CD4-positive, alpha-beta T cell (primary cell): ENCODE results near the gene DTD1. TPM values are rescaled to one million over a fixed set of nuclear protein-coding genes. Genes with fewer than 3 reads are reported as not detected.

Experiments
- ATAC-seq: fragments of 200-7000 bp; cut with Tn5 transposase; one replicate; pipeline ENCODE4 v1.10.0; 2022; ENCODE audit warnings: mild to moderate bottlenecking; ENCODE audit not compliant: poor library complexity
- CTCF ChIA-PET: fragments of 350-600 bp; sonication (Branson Sonifier 250); formaldehyde crosslinking; loops from one replicate; lab custom pipeline; 2021; ENCODE audit warnings: antibody characterized with exemption, inconsistent platforms; lab: Charles Lee
- POLR2A ChIA-PET: fragments of 350-600 bp; sonication (Branson Sonifier 250); formaldehyde crosslinking; loops from one replicate; lab custom pipeline; 2021; ENCODE audit warnings: antibody characterized with exemption, inconsistent platforms; lab: Charles Lee
- DNase-seq, 14 experiments: peaks; one replicate each; pipeline ENCODE4 v3.0.0-alpha.2; 2013 to 2020; ENCODE audit warnings: mixed read lengths in 2 of 14
- H3K27ac ChIP-seq, 2 donors: one replicate each; pipeline versions ENCODE4 v1.5.1 to v1.7.0; 2013; ENCODE audit warnings: low read length in 2 of 2, low read depth in 1 of 2, mild to moderate bottlenecking in 1 of 2
- H3K27me3 ChIP-seq, 2 experiments: 1 replicate in 1 of 2; 2 replicates in 1 of 2; pipeline versions ENCODE4 v1.6.1 to v1.7.0; 2013; ENCODE audit warnings: low read length in 2 of 2, control low read depth in 1 of 2, mild to moderate bottlenecking in 1 of 2, moderate library complexity in 1 of 2; ENCODE audit not compliant: insufficient read depth in 2 of 2, control insufficient read depth in 1 of 2
- H3K36me3 ChIP-seq: one replicate; pipeline ENCODE4 v1.6.1; 2013; ENCODE audit warnings: low read length, control low read depth; ENCODE audit not compliant: insufficient read depth
- H3K4me1 ChIP-seq: one replicate; pipeline ENCODE4 v1.6.1; 2013; ENCODE audit warnings: low read length, control low read depth; ENCODE audit not compliant: insufficient read depth
- H3K4me3 ChIP-seq: one replicate; pipeline ENCODE4 v1.5.1; 2013; ENCODE audit warnings: mild to moderate bottlenecking, low read length, moderate library complexity
- H3K9me3 ChIP-seq, 2 experiments: 1 replicate in 1 of 2; 2 replicates in 1 of 2; pipeline versions ENCODE4 v1.6.1 to v1.7.0; 2013; ENCODE audit warnings: low read length in 2 of 2, mild to moderate bottlenecking in 2 of 2, control low read depth in 1 of 2, moderate library complexity in 1 of 2; ENCODE audit not compliant: control insufficient read depth in 1 of 2, insufficient read depth in 1 of 2
- H3K27ac Mint-ChIP-seq: one replicate; pipeline ENCODE4 v1.8.0; 2020; ENCODE audit warnings: mixed read lengths
- H3K27me3 Mint-ChIP-seq: one replicate; pipeline ENCODE4 v1.8.0; 2021; ENCODE audit warnings: mixed read lengths
- H3K36me3 Mint-ChIP-seq: one replicate; pipeline ENCODE4 v1.8.0; 2021; ENCODE audit warnings: low read depth, mixed read lengths
- H3K4me1 Mint-ChIP-seq: one replicate; pipeline ENCODE4 v1.8.0; 2021; ENCODE audit warnings: low read depth, mixed read lengths
- H3K4me3 Mint-ChIP-seq: one replicate; pipeline ENCODE4 v1.8.0; 2020; ENCODE audit warnings: mild to moderate bottlenecking, mixed read lengths
- H3K9me3 Mint-ChIP-seq: one replicate; pipeline ENCODE4 v1.8.0; 2020; ENCODE audit warnings: mixed read lengths
- intact Hi-C, 2 experiments: fragments of 100-400 bp; cut with DNase I in 1 of 2; cut with micrococcal nuclease in 1 of 2; formaldehyde crosslinking; loops; one replicate each; pipeline versions ENCODE4 v1.15.1 to v1.9.0; 2023 to 2025; cut with DNase I, micrococcal nuclease
- total RNA-seq, 174 experiments: library from RNA in 2 of 174; stranded (reverse) in 2 of 174; gene quantifications; one replicate each; pipeline ENCODE4 v1.2.3 and lab custom pipeline; 2021 to 2026
- TF ChIP-seq, protein P1 (sequence below): fragments of 200-600 bp; IDR thresholded peaks from one replicate; pipeline ENCODE4 v1.8.0; 2022; ENCODE audit warnings: antibody characterized with exemption, mild to moderate bottlenecking

Gene DTD1
- total RNA-seq, 2 experiments from 2014 or later: 15.4 to 16.1 TPM

DNA sequence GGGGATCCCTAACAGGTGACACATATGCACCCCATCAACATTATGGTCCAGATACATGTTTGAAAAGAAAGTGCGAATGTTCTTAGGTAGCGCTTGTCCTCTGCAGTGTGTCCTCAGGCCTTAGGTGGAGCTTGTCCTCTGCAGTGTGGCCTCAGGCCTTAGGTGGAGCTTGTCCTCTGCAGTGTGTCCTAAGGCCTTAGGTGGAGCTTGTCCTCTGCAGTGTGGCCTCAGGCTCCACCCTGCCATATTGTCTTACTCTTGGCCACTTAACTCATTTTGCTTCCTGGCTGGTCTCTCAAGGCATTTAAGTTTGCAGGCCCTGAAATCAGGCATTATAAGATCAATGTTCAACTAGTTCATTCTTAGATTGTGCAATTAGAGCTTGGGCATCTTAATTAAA lies 151.0 kb downstream of the DTD1 start:
- Histone ChIP-seq H3K9me3 (peaks cover 0 to 7% of the 10 kb centered on the region in 2 experiments), H3K27me3 (no peaks in the 10 kb centered on the region), H3K4me1 (peaks cover 24% of the 10 kb centered on the region), H3K4me3 (no peak overlapping the region), H3K27ac (no peak overlapping the region), H3K36me3 (peaks cover 3% of the 10 kb centered on the region)
- Mint-ChIP-seq H3K27me3 (no peaks in the 10 kb centered on the region), H3K27ac (no peak overlapping the region), H3K36me3 (peaks cover 11% of the 10 kb centered on the region), H3K9me3 (no peaks in the 10 kb centered on the region), H3K4me1 (peaks cover 7% of the 10 kb centered on the region), H3K4me3 (no peak overlapping the region)
- ATAC-seq (no peak), DNase-seq (no peak)
- intact Hi-C loops: no loop called here
- ChIA-PET CTCF (no interaction called here), POLR2A (no interaction called here)
- TF ChIP-seq, protein P1, sequence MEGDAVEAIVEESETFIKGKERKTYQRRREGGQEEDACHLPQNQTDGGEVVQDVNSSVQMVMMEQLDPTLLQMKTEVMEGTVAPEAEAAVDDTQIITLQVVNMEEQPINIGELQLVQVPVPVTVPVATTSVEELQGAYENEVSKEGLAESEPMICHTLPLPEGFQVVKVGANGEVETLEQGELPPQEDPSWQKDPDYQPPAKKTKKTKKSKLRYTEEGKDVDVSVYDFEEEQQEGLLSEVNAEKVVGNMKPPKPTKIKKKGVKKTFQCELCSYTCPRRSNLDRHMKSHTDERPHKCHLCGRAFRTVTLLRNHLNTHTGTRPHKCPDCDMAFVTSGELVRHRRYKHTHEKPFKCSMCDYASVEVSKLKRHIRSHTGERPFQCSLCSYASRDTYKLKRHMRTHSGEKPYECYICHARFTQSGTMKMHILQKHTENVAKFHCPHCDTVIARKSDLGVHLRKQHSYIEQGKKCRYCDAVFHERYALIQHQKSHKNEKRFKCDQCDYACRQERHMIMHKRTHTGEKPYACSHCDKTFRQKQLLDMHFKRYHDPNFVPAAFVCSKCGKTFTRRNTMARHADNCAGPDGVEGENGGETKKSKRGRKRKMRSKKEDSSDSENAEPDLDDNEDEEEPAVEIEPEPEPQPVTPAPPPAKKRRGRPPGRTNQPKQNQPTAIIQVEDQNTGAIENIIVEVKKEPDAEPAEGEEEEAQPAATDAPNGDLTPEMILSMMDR: no peak

GRCh38 chr20:18739751-18740166 lies 151.9 kb downstream of the DTD1 start:
- no peak for ATAC-seq

GRCh38 chr20:18740726-18741125 lies 152.9 kb downstream of the DTD1 start:
- Histone ChIP-seq H3K36me3 (peaks cover 22% of the 10 kb centered on the region), H3K4me1 (peaks cover 24% of the 10 kb centered on the region), H3K27ac (no peak overlapping the region), H3K9me3 (peaks cover 0 to 7% of the 10 kb centered on the region in 2 experiments), H3K4me3 (no peak overlapping the region), H3K27me3 (no peaks in the 10 kb centered on the region)
- POLR2A ChIA-PET: no interaction called here
- H3K27me3 Mint-ChIP-seq: no peaks in the 10 kb centered on the region
- CTCF ChIA-PET: no interaction called here
- H3K4me3 Mint-ChIP-seq: no peak overlapping the region
- TF ChIP-seq, protein P1: no peak
- intact Hi-C loops: no loop called here
- H3K4me1 Mint-ChIP-seq: peaks cover 7% of the 10 kb centered on the region
- H3K36me3 Mint-ChIP-seq: peaks cover 28% of the 10 kb centered on the region
- H3K27ac Mint-ChIP-seq: no peak overlapping the region
- no peak for ATAC-seq
- no peaks in the 10 kb centered on the region for H3K9me3 Mint-ChIP-seq
- DNase-seq: no peak

More at GRCh38 chr20:18739751-18740166, 151.9 kb downstream of the DTD1 start:
- peaks cover 0 to 7% of the 10 kb centered on the region in 2 experiments for H3K9me3 ChIP-seq
- no peak overlapping the region for H3K4me3 Mint-ChIP-seq
- H3K27me3 Mint-ChIP-seq: no peaks in the 10 kb centered on the region
- intact Hi-C loops: no loop called here
- no peak overlapping the region for H3K4me3 ChIP-seq
- H3K4me1 ChIP-seq: peaks cover 24% of the 10 kb centered on the region
- H3K27me3 ChIP-seq: no peaks in the 10 kb centered on the region
- TF ChIP-seq, protein P1: no peak
- H3K27ac Mint-ChIP-seq: no peak overlapping the region
- H3K27ac ChIP-seq: no peak overlapping the region
- H3K9me3 Mint-ChIP-seq: no peaks in the 10 kb centered on the region
- H3K36me3 Mint-ChIP-seq: peaks cover 18% of the 10 kb centered on the region
- no peak for DNase-seq
- H3K36me3 ChIP-seq: peaks cover 12% of the 10 kb centered on the region
- ChIA-PET POLR2A (no interaction called here), CTCF (no interaction called here)
- H3K4me1 Mint-ChIP-seq: peaks cover 7% of the 10 kb centered on the region
